ENCODE measurements around the gene LHFPL2. TPM values are rescaled to one million over a fixed set of nuclear protein-coding genes. Genes with fewer than 3 reads are reported as not detected.
"Not testable (repeated sequence)": the region's sequence is repeated elsewhere in the genome, so short reads cannot be mapped to it uniquely, and the experiment has no call there.

LHFPL2 gene
- total RNA-seq, 1 experiment from 2014 or later, result 17.9 TPM

- TF ChIP-seq ZBTB33 (IDR thresholded peaks at IDR 0.05; ENCODE audit: extremely low read depth, insufficient replicate concordance, low read length) (no peak), CTCF (IDR thresholded peaks at IDR 0.05 in 2 of 3, conservative IDR thresholded peaks at IDR 0.05 in 1 of 3; ENCODE audit: borderline replicate concordance in 1 of 3, insufficient read depth in 1 of 3, low read depth in 2 of 3, low read length in 2 of 3) (no peak), EZH2 (IDR thresholded peaks at IDR 0.05) (no peak), SRF (IDR thresholded peaks at IDR 0.05; ENCODE audit: low read depth) (no peak)
Observed at GRCh38 chr5:78675956-78676730, 27.6 kb upstream of the LHFPL2 start (continued).

GRCh38 chr5:78673827-78674226 lies 25.3 kb upstream of the LHFPL2 start:
- H2AFZ ChIP-seq (ENCODE audit: low read depth, low read length, poor library complexity, severe bottlenecking); H4K20me1 ChIP-seq (ENCODE audit: insufficient read depth); H3K4me2 ChIP-seq (ENCODE audit: low read length); H3K27me3 ChIP-seq (ENCODE audit: insufficient read depth, low read length); ATAC-seq; CTCF ChIA-PET; BruUV-seq (replicated peaks); H3K9ac ChIP-seq (ENCODE audit: low read length); H3K36me3 ChIP-seq (ENCODE audit: control insufficient read depth in 1 of 2, insufficient read depth in 2 of 2, low read length in 2 of 2); H3K9me3 ChIP-seq (ENCODE audit: control insufficient read depth in 1 of 2, insufficient read depth in 1 of 2, low read depth in 1 of 2, low read length in 2 of 2); H3K9me2 ChIP-seq (ENCODE audit: insufficient read depth); H3K27ac ChIP-seq (ENCODE audit: low read depth, low read length); H3K79me2 ChIP-seq (ENCODE audit: insufficient read depth, low read length); H3K4me3 ChIP-seq (replicated peaks in 1 of 2; ENCODE audit: low read depth in 1 of 2, low read length in 2 of 2); intact Hi-C loops (cut with micrococcal nuclease); DNase-seq (ENCODE audit: low read depth, low spot score); RAD21 ChIA-PET (ENCODE audit: low non-redundant PET in 1 of 2, low total read pairs in 2 of 2, uncharacterized antibody in 2 of 2, unreplicated experiment in 2 of 2); POLR2A ChIA-PET: not testable (repeated sequence)
- H3K4me1 ChIP-seq (ENCODE audit: control insufficient read depth in 1 of 2, insufficient read depth in 2 of 2, low read length in 2 of 2), result peaks cover 2 to 15% of the 10 kb centered on the region in 2 experiments; a peak in 2 of 4 replicates
